Activated naive CD8-positive, alpha-beta T cell treated with anti-CD3 and anti-CD28 coated beads, Interleukin-2, amount 10 ng/mL, durations not matched to agents 7 days and 5 days (primary cell): ENCODE data around the gene BGN. TPM values are rescaled to one million over a fixed set of nuclear protein-coding genes. Genes with fewer than 3 reads are reported as not detected.
A peak's percentile ranks its signal among the peaks of the same experiment; 100 is the strongest.

Experiments
- ATAC-seq: fragments of 150-1000 bp; cut with Tn5 transposase; one replicate; pipeline ENCODE4 v1.10.0; 2021; ENCODE audit warnings: low read depth, moderate library complexity
- POLR2A ChIA-PET: fragments of 350-600 bp; sonication (Branson Sonifier 250); formaldehyde crosslinking; loops from one replicate; lab custom pipeline; 2021; ENCODE audit warnings: antibody characterized with exemption; lab: Charles Lee
- DNase-seq: peaks from one replicate; pipeline ENCODE4 v3.0.0; 2021
- H3K27ac Mint-ChIP-seq: one replicate; pipeline ENCODE4 v1.8.0; 2022; ENCODE audit warnings: mild to moderate bottlenecking, mixed read lengths
- H3K27me3 Mint-ChIP-seq: one replicate; pipeline ENCODE4 v1.8.0; 2022; ENCODE audit warnings: mild to moderate bottlenecking, moderate library complexity, mixed read lengths
- H3K36me3 Mint-ChIP-seq: one replicate; pipeline ENCODE4 v1.8.0; 2021; ENCODE audit warnings: mild to moderate bottlenecking, mixed read lengths
- H3K4me1 Mint-ChIP-seq: one replicate; pipeline ENCODE4 v1.8.0; 2021; ENCODE audit warnings: mixed read lengths
- H3K4me3 Mint-ChIP-seq: one replicate; pipeline ENCODE4 v1.8.0; 2022; ENCODE audit warnings: mild to moderate bottlenecking, moderate library complexity, mixed read lengths
- H3K9me3 Mint-ChIP-seq: one replicate; pipeline ENCODE4 v1.8.0; 2021; ENCODE audit warnings: mixed read lengths
- total RNA-seq, 2 experiments: library from RNA; stranded (reverse); gene quantifications; one replicate each; pipeline ENCODE4 v1.2.3, GENCODE V29; 2021

Gene BGN
- total RNA-seq, 2 experiments from 2014 or later = not detected

DNA sequence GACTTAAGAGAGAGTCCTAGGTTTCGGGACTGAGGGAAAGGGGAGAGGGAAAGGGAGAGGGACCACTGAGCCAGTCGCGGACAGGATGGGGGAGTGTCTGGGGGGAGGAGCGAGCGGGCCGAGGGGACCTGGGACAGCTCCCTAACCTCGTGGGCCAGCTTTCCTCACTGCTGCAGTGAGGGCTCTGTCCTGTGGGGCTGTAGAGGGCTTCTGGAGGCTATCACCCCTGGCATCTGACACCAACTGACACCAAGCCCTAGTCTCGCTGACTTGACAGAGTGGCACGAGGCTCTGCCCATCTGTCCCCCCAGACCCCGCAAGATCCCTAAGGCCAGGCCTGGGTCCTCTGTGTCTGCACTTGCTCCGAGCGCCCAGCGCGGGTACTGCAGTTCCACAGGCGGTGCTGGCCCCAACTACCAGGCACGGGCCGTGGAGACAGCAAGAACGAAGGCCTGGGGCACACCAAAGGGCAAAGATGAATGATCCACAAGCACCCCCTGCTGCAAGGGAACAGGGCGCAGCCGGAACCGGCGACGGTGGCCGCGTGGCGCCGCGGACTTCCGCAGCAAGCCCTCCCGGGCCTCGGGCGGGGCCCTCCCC lies 24.9 kb upstream of the BGN start:
- ATAC-seq (peak; percentile 49), DNase-seq (peak; percentile 51)
- H3K27me3 Mint-ChIP-seq = no peaks in the 10 kb centered on the region
- H3K4me3 Mint-ChIP-seq = peak overlapping the region; percentile 84
- no peaks in the 10 kb centered on the region for H3K36me3 Mint-ChIP-seq
- H3K4me1 Mint-ChIP-seq = peaks cover 3% of the 10 kb centered on the region
- H3K9me3 Mint-ChIP-seq = no peaks in the 10 kb centered on the region
- POLR2A ChIA-PET = interaction anchor here (0.6 to 0.7 kb wide), 2 partner anchors 37 to 124 kb away, joined by 3 to 5 read pairs; no protein-coding TSS in a partner anchor
- peak overlapping the region; percentile 69 for H3K27ac Mint-ChIP-seq

DNA sequence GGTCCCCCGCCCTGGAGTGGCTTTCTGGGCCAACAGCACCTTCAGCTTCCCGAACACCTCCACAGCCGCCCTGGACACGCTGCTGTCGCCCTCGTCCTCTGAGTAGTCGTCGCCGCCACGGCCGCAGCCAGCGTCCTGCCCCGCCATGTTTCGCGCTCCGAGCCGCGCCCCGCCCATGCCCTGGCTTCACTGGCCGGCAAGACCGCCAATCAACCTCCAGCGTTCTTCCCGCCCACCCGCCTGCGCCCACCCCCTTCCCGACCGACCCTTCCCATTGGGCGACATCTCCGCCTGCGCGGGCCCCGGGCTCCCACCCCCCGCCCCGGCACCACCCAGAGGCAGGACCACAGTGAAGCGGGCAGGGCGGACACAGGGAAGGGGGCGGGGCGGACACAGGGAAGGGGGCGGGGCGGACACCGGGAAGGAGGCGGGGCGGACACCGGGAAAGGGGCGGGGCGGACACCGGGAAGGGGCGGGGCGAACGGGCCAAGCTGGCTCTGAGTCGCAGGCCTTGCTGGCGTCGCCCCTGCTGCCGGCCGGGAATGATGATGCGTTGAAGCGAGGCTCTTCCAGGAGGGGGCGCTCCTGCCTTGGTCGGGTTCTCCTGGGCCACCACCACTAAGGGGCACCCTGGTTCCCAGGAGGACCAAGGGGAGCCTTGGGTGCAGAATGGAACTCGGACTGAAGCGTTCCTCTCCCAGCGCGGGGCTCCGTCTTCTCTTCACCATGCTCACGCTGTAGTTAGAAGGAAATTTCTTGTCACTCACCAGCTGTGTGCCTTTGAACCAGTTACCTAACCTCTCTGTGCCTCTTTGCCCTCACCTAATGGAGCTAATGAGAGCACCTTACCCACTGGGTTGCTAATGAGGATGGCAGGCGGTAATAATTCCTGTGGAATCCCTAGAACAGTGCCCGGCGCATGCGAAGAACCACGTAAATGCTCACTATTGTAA lies 24.1 kb upstream of the BGN start, which contains the start of gene HAUS7:
Gene HAUS7, minus strand, starts transcription at position 166 of the 953 bp plus-strand sequence. Its CDS starts 19 bp downstream, at position 147.
- DNase-seq (peak; percentile 87), ATAC-seq (peak; percentile 85)
- H3K27ac Mint-ChIP-seq = peak within 1 kb of the TSS; percentile 76
- peaks cover 3% of the 10 kb centered on the region for H3K4me1 Mint-ChIP-seq
- no peaks in the 10 kb centered on the region for H3K36me3 Mint-ChIP-seq
- peak within 1 kb of the TSS; percentile 84 for H3K4me3 Mint-ChIP-seq
- POLR2A ChIA-PET = interaction anchor here (0.6 kb wide), 2 partner anchors 125 to 465 kb away, joined by 3 to 5 read pairs; no protein-coding TSS in a partner anchor
- no peaks in the 10 kb centered on the region for H3K9me3 Mint-ChIP-seq
- H3K27me3 Mint-ChIP-seq = no peaks in the 10 kb centered on the region

DNA sequence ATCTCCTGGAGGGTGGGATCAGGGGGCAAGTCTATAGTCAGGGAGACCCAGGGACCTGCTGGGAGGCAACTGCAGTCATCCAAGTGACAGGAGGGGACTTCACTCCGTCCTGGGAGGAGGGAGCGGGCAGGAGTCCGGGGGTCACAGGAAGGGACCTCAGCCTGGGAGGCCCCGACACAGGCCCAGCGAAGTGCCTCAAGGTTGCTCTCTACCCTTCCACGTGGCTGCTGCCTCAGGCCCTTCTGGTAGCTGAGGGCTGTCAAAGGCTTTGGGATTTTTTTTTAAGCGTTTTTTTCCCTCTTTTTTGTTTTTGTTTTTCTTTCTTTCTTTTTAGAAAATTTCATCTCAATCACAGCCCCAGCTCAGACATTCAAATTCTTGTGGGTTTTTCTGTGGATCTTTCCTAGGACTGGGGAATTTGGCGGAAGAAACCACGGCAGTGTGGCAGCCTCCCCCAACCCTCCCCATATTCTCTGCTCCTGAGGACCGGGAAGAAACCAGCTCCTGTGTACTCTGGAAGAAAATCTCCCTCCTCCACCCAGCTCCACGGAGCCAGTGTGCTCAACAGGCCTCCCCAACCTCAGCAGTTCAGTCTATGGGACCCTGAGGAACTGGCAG lies 23.0 kb upstream of the BGN start:
- H3K4me1 Mint-ChIP-seq = peaks cover 3% of the 10 kb centered on the region
- H3K4me3 Mint-ChIP-seq = no peak overlapping the region
- no peaks in the 10 kb centered on the region for H3K27me3 Mint-ChIP-seq
- ATAC-seq (no peak), DNase-seq (no peak)
- H3K9me3 Mint-ChIP-seq = no peaks in the 10 kb centered on the region
- no peak overlapping the region for H3K27ac Mint-ChIP-seq
- POLR2A ChIA-PET = interaction anchor here (0.6 kb wide), 2 partner anchors 439 to 464 kb away, joined by 4 to 5 read pairs; no protein-coding TSS in a partner anchor
- H3K36me3 Mint-ChIP-seq = no peaks in the 10 kb centered on the region

DNA sequence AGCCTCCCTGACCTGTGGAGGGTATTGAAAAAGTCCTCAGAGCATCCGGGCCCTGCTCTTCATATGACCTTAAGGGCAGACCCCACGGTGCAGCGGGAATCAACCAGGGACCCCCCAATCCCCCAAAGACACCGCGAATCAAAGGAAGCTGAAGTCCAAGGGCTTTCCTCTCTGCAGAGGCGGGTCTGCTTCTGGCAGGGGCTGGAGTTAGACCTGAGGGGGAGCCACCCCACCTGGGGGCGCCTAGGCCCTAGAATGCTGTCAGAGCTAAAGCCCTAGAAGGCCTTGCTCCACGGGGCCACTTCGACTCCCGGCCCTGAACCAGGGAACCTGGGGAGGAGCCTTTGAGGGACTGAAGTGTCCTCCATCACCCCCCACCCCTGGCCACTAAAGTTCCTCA lies 21.7 kb upstream of the BGN start:
- POLR2A ChIA-PET = no interaction called here
- ATAC-seq (no peak), DNase-seq (no peak)
- Mint-ChIP-seq H3K36me3 (no peaks in the 10 kb centered on the region), H3K27ac (no peak overlapping the region), H3K27me3 (no peaks in the 10 kb centered on the region), H3K9me3 (no peaks in the 10 kb centered on the region), H3K4me1 (peaks cover 3% of the 10 kb centered on the region), H3K4me3 (no peak overlapping the region)

DNA sequence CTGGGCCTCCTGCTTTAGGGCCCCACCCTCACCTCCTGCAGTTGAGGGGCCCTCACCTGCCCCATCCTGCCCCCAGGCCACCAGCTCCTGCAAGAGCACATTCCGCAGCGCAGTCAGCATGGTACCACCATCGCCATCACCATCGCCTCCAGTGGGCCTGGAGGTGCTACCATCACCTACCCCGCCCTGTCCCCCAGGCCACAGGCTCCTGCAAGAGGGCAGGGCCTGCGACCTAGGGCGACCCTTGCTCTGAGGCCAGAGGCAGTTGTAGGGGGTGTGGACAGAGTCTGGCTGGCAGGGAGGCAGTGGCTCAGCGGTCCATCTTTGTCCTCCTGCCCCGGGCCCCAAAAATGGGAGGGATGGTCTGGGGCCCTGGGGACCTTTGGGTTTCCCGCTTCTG lies 20.5 kb upstream of the BGN start:
- H3K4me3 Mint-ChIP-seq = no peak overlapping the region
- H3K27me3 Mint-ChIP-seq = no peaks in the 10 kb centered on the region
- no peaks in the 10 kb centered on the region for H3K4me1 Mint-ChIP-seq
- no peaks in the 10 kb centered on the region for H3K36me3 Mint-ChIP-seq
- ATAC-seq (no peak), DNase-seq (no peak)
- H3K9me3 Mint-ChIP-seq = no peaks in the 10 kb centered on the region
- no peak overlapping the region for H3K27ac Mint-ChIP-seq
- POLR2A ChIA-PET = no interaction called here

DNA sequence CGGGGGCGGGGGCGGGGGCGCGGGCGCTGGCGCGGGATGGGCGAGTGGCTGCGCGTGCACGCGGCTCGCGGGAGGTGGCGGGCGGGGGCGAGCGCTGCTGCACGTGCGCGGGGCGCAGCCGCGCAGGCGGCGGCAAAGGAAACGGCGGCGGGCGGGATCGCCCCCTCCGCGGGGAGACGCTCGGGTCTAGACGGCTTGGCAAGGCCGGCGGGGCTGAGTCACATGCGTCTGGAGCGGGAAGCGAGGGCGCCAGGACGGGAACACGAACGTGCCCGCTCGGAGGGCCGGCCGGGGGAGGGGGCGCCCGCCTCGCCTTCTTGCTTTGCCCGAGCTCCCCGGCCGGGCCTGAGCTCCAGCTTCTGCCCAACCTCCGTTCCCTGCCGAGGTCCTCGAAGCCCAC lies 20.1 kb upstream of the BGN start:
- no peak for ATAC-seq
- Mint-ChIP-seq H3K36me3 (no peaks in the 10 kb centered on the region), H3K4me1 (no peaks in the 10 kb centered on the region), H3K27me3 (no peaks in the 10 kb centered on the region), H3K4me3 (no peak overlapping the region), H3K27ac (no peak overlapping the region), H3K9me3 (no peaks in the 10 kb centered on the region)
- peak; percentile 47 for DNase-seq
- POLR2A ChIA-PET = no interaction called here

DNA sequence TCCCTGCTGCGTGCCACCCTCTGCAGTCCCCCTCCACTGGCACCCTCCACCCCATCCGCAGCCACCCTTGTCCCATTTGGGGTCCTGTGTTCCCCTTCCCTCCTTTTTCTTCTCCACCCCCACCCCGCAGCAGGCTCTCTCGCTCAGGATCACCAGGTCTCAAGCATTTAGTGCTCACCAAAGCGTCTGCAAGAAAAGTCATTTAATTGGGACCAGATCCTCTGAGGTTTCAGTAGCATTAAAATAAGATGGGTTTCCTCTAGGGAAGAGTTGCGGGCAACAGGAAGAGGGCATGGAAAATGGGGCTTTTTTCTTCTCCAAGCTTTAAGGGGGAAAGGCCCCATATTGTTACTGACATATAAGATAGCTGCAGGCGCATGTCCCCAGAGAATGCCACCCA lies 19.5 kb upstream of the BGN start:
- no peaks in the 10 kb centered on the region for H3K4me1 Mint-ChIP-seq
- H3K27ac Mint-ChIP-seq = no peak overlapping the region
- DNase-seq (no peak), ATAC-seq (no peak)
- H3K36me3 Mint-ChIP-seq = no peaks in the 10 kb centered on the region
- no peaks in the 10 kb centered on the region for H3K9me3 Mint-ChIP-seq
- POLR2A ChIA-PET = no interaction called here
- H3K4me3 Mint-ChIP-seq = no peak overlapping the region
- no peaks in the 10 kb centered on the region for H3K27me3 Mint-ChIP-seq

DNA sequence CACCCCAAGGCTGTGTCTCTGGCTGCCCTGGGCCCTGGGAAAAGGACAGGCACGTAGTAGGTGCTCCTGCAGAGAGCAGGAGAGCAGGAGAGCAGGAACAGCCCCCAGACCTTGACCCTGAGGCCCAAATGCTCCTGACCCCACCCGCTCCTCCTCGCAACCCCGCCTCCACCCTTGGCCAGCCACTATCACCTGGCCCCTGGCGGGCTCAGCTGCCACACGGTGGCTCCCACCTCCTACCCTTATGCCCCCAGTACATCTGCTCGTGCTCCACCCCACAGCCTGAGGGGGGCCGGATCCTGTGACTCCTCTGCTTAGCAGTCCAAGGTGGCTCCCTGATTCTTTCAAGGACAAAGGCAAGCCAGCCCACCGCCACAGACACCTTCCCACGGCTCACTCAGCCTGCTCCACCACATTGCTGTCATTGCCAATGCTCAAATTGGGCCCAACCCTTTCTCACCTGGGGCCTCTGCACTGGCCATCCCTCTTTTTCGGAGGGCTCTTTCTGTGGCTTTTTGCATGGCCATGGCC lies 19.0 kb upstream of the BGN start:
- DNase-seq (no peak), ATAC-seq (no peak)
- Mint-ChIP-seq H3K4me3 (no peak overlapping the region), H3K36me3 (no peaks in the 10 kb centered on the region), H3K4me1 (no peaks in the 10 kb centered on the region), H3K27me3 (no peaks in the 10 kb centered on the region), H3K9me3 (no peaks in the 10 kb centered on the region), H3K27ac (no peak overlapping the region)
- POLR2A ChIA-PET = no interaction called here

DNA sequence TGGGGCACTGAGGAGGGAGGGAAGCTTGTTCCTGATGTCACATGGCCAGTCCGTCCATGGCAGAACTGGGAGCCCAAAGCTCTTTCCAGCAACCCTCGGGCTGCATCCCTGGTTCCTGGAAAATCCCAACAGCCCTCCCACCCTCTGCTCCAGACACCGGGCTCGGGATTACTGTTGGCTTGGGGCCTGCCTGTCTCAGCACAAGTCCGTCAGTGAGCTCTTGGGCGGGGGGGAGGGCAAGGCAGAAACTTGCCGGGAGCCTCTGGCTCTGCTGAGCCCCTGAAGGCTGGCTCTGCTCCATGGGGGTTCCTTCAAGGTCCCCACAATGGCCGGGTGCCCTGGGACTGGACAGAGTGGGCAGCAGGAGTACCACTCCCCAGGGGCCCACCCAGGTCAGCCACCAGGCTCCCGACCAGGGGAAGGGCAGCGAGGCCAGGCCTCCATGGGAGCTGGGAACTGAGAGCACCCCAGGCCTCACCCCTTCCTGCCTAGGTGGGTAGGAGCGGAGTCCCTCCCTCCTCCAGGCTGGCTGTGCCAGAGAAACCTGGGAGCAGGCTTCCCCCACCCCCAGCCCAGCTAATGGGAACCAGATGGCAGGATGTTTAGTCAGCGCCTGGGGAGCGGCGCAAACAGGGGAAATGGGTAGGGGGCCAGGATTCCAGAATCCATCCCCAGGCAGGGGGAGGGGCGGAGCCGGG lies 18.0 kb upstream of the BGN start:
- Mint-ChIP-seq H3K9me3 (no peaks in the 10 kb centered on the region), H3K36me3 (no peaks in the 10 kb centered on the region), H3K4me3 (no peak overlapping the region), H3K27ac (no peak overlapping the region), H3K27me3 (no peaks in the 10 kb centered on the region), H3K4me1 (no peaks in the 10 kb centered on the region)
- DNase-seq (no peak), ATAC-seq (no peak)
- POLR2A ChIA-PET = no interaction called here

DNA sequence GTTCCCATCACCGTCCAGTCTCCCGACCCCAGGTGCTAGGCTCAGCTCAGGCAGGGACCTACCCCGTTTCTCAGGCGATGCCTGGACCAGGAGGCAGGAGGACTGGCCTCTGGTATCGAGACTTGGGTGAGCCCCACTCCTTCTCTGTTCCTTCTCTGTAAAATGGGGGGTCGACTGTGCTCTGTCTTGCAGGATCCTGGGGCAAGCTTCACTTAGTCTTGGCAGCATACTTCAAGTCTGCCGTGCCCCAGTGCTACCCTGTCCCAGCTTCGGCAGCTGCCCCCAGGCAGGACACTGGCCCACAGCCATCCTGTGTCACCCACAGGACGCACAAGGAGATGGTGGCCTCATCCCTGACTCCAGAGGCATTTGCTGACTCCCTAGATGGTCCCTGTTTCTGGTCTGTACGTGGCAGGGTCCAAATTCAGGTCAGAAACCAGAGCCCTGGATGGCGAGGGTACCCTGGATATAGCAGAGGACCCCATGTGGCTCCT lies 17.4 kb upstream of the BGN start:
- Mint-ChIP-seq H3K27ac (no peak overlapping the region), H3K27me3 (no peaks in the 10 kb centered on the region), H3K4me1 (no peaks in the 10 kb centered on the region), H3K9me3 (no peaks in the 10 kb centered on the region), H3K4me3 (no peak overlapping the region), H3K36me3 (no peaks in the 10 kb centered on the region)
- POLR2A ChIA-PET = no interaction called here
- DNase-seq = no peak
- ATAC-seq = no peak

DNA sequence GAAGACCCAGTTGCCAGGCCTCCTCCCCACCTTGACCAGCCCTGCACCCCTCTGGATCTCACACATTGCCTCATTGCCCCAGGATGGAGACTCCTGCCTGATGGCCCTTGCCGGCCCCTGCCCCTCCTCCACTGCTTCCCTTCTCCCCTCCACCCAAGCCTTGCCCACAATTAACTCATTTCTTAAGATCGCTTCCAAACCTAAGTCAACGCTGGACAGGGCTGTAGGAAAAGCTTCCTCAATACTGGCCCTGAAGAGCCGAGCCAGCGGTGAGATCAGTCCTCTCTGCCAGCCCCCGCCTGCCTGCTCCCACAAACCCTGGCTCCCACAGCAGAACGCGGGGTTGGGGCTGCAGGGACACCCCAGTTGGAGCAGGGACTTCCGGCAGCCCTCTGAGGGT lies 16.9 kb upstream of the BGN start:
- H3K9me3 Mint-ChIP-seq = no peaks in the 10 kb centered on the region
- ATAC-seq (no peak), DNase-seq (no peak)
- POLR2A ChIA-PET = no interaction called here
- H3K27me3 Mint-ChIP-seq = no peaks in the 10 kb centered on the region
- H3K4me3 Mint-ChIP-seq = no peak overlapping the region
- H3K27ac Mint-ChIP-seq = no peak overlapping the region
- no peaks in the 10 kb centered on the region for H3K36me3 Mint-ChIP-seq
- no peaks in the 10 kb centered on the region for H3K4me1 Mint-ChIP-seq

DNA sequence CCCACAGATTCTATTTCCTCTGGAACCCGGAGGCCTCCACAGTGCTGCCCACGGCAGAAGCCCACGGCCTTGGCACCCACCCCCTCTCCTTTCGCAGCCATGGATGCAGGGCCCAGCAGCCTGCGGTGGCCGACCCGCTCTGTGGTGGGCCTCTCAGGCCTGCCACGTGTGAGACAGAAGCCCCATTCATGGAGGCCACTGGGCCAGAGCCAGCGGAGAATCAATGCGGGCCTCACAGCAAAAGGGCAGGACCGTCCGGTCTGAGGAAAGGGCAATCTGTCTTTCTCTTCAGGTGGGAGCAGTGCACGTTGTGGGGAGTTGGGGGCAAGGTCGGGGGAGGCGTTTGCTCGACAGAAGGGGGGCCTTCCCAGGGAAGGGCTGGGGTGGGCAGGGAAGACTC lies 16.0 kb upstream of the BGN start:
- Mint-ChIP-seq H3K9me3 (no peaks in the 10 kb centered on the region), H3K27me3 (no peaks in the 10 kb centered on the region), H3K4me3 (no peak overlapping the region)

DNA sequence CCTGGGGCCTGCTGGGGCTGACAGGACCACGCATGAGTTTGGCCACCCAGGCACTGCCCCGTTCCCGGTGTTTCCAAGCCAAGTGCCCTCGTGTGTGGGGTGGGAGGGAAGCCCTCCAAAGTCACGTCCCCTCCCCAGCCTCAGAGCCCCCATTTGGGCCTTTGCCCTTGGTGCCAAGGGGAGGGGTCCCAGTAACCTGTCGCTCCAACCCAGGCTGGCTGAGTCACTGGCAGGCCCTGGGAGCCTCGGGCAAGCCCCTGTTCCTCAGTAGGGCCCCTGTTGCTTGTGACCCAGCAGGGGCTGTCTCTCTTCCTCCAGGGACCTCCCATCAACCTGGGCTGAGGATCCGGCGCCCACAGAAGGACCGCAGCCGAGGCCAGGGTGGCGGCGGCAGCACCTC lies 13.7 kb upstream of the BGN start:
- Mint-ChIP-seq H3K4me3 (no peak overlapping the region), H3K36me3 (no peaks in the 10 kb centered on the region), H3K27me3 (no peaks in the 10 kb centered on the region), H3K4me1 (no peaks in the 10 kb centered on the region), H3K27ac (no peak overlapping the region), H3K9me3 (no peaks in the 10 kb centered on the region)
- POLR2A ChIA-PET = no interaction called here
- no peak for ATAC-seq
- DNase-seq = no peak

More for the DNA sequence above, 16.0 kb upstream of the BGN start:
- Mint-ChIP-seq H3K36me3 (no peaks in the 10 kb centered on the region), H3K27ac (no peak overlapping the region), H3K4me1 (no peaks in the 10 kb centered on the region)
- DNase-seq (no peak), ATAC-seq (no peak)
- POLR2A ChIA-PET = no interaction called here
